Sigmoid colon (tissue), 7 donors: Measurements from ENCODE around the gene CHRNE. TPM values are rescaled to one million over a fixed set of nuclear protein-coding genes. Genes with fewer than 3 reads are reported as not detected.

Experiments
- DNase-seq: peaks from one replicate; pipeline ENCODE4 v3.0.0-alpha.2; 2019
- H3K27ac ChIP-seq, 4 donors: fragments of 200-600 bp; sonication (generic); one replicate each; pipeline ENCODE4 v1.5.1; 2016 to 2019; ENCODE audit warnings: mild to moderate bottlenecking in 1 of 4
- H3K27me3 ChIP-seq, 3 donors: fragments of 200-600 bp; sonication (generic); one replicate each; pipeline ENCODE4 v1.5.1; 2019; ENCODE audit warnings: mild to moderate bottlenecking in 1 of 3
- H3K36me3 ChIP-seq, 4 donors: fragments of 200-600 bp; sonication (generic); one replicate each; pipeline ENCODE4 v1.5.1; 2016 to 2019
- H3K4me1 ChIP-seq, 4 donors: fragments of 200-600 bp; sonication (generic); one replicate each; pipeline ENCODE4 v1.5.1; 2017 to 2019
- H3K4me3 ChIP-seq, 4 donors: fragments of 200-600 bp; sonication (generic); one replicate each; pipeline ENCODE4 v1.5.1; 2017 to 2019; ENCODE audit warnings: mild to moderate bottlenecking in 2 of 4, moderate library complexity in 1 of 4
- H3K9me3 ChIP-seq, 4 donors: fragments of 200-600 bp in 3 of 4; sonication (generic) in 3 of 4; one replicate each; pipeline versions ENCODE4 v1.5.1 to v1.6.1; 2013 to 2019
- CTCF ChIP-seq, 4 experiments: fragments of 450-650 bp in 3 of 4; fragments of 200-600 bp in 1 of 4; IDR thresholded peaks; one replicate each; pipeline ENCODE4 v1.5.1; 2016 to 2019; ENCODE audit warnings: antibody characterized with exemption in 4 of 4, mild to moderate bottlenecking in 3 of 4, moderate library complexity in 2 of 4
- EP300 ChIP-seq, 4 donors: sonication (generic); formaldehyde crosslinking; IDR thresholded peaks; one replicate each; pipeline ENCODE4 v1.6.1; 2017; ENCODE audit warnings: antibody characterized with exemption in 4 of 4
- POLR2A ChIP-seq, 2 donors: fragments of 450-650 bp; IDR thresholded peaks; one replicate each; pipeline ENCODE4 v1.6.1; 2016; ENCODE audit warnings: antibody characterized with exemption in 2 of 2, mild to moderate bottlenecking in 2 of 2, moderate library complexity in 2 of 2
- POLR2AphosphoS5 ChIP-seq, 4 donors: sonication (generic); formaldehyde crosslinking; IDR thresholded peaks; one replicate each; pipeline ENCODE4 v1.6.1; 2017; ENCODE audit warnings: antibody characterized with exemption in 4 of 4
- WGBS, 2 donors: extraction: QIAGEN DNeasy Blood & Tissue Kit; methylation state at CpG; one replicate each; pipeline ENCODE4 v1.1.7; 2013; 5-methylcytosine and 5-hydroxymethylcytosine counted together
- intact Hi-C: fragments of 100-400 bp; cut with DNase I; formaldehyde crosslinking; loops from one replicate; pipeline ENCODE4 v1.15.1; 2023
- polyA plus RNA-seq, 3 donors: library from polyadenylated mRNA; stranded (reverse); fragments of 200-250 nt; gene quantifications; one replicate each; pipeline ENCODE4 v1.2.3, GENCODE V29; 2013
- total RNA-seq, 4 donors: library from RNA; depleted of rRNA; stranded (reverse); fragments of >200 nt; gene quantifications; one replicate each; pipeline ENCODE4 v1.1.0, GENCODE V29; 2016
- donor health status: healthy with polysubstance abuse.
- donor health status: Bipolar disorder and iron deficiency.
- donor health status: healthy.

CHRNE gene
- total and polyA plus RNA-seq, 7 donors, result 0.46 to 0.57 (median 0.54) TPM; not detected in 2

GRCh38 chr17:4856271-4856936, 46.5 kb downstream of the CHRNE start:
- H3K27me3 ChIP-seq, result no peaks in the 10 kb centered on the region
- H3K9me3 ChIP-seq, result no peaks in the 10 kb centered on the region
- DNase-seq, result no peak
- H3K4me1 ChIP-seq, result peaks cover 0 to 28% (median 25%) of the 10 kb centered on the region in 4 donors
- 91% methylated on average over 17 of the region's 17 CpGs for WGBS, 2 donors
- intact Hi-C loops, result no loop called here
- TF ChIP-seq CTCF (IDR thresholded peaks at IDR 0.05), result no peak
- no peak overlapping the region for H3K27ac ChIP-seq
- H3K4me3 ChIP-seq, result no peak overlapping the region
- peaks cover 0 to 7% (median 0%) of the 10 kb centered on the region in 4 donors for H3K36me3 ChIP-seq

- DNase-seq, result no peak
- intact Hi-C loops, result no loop called here
Observed at GRCh38 chr17:4854111-4854681, 48.7 kb downstream of the CHRNE start.

GRCh38 chr17:4853208-4853671, 49.7 kb downstream of the CHRNE start:
- Histone ChIP-seq H3K36me3 (no peaks in the 10 kb centered on the region), H3K4me1 (peaks cover 0 to 20% (median 14%) of the 10 kb centered on the region in 4 donors), H3K27ac (no peak overlapping the region), H3K9me3 (no peaks in the 10 kb centered on the region), H3K27me3 (no peaks in the 10 kb centered on the region), H3K4me3 (no peak overlapping the region)
- intact Hi-C loops, result no loop called here
- TF ChIP-seq POLR2A (IDR thresholded peaks at IDR 0.05), result no peak
- no peak for TF ChIP-seq POLR2AphosphoS5 (IDR thresholded peaks at IDR 0.05)
- no peak for TF ChIP-seq EP300 (IDR thresholded peaks at IDR 0.05)
- TF ChIP-seq CTCF (IDR thresholded peaks at IDR 0.05), result no peak
- 68 to 92% methylated on average over 2 of the region's 2 CpGs for WGBS, 2 donors
- DNase-seq, result no peak

More at GRCh38 chr17:4854111-4854681, 48.7 kb downstream of the CHRNE start:
- TF ChIP-seq EP300 (IDR thresholded peaks at IDR 0.05), result no peak
- TF ChIP-seq POLR2A (IDR thresholded peaks at IDR 0.05), result no peak
- no peak for TF ChIP-seq CTCF (IDR thresholded peaks at IDR 0.05)
- H3K36me3 ChIP-seq, result no peaks in the 10 kb centered on the region
- no peak overlapping the region for H3K4me3 ChIP-seq
- WGBS, 2 donors, result 93 to 95% methylated on average over 5 of the region's 5 CpGs
- H3K9me3 ChIP-seq, result no peaks in the 10 kb centered on the region
- peaks cover 0 to 25% (median 23%) of the 10 kb centered on the region in 4 donors for H3K4me1 ChIP-seq
- no peaks in the 10 kb centered on the region for H3K27me3 ChIP-seq
- H3K27ac ChIP-seq, result no peak overlapping the region

- no peak for TF ChIP-seq POLR2AphosphoS5 (IDR thresholded peaks at IDR 0.05)
- TF ChIP-seq CTCF (IDR thresholded peaks at IDR 0.05), result no peak
- no peak for TF ChIP-seq EP300 (IDR thresholded peaks at IDR 0.05)
- no peak for TF ChIP-seq POLR2A (IDR thresholded peaks at IDR 0.05)
- no peaks in the 10 kb centered on the region for H3K36me3 ChIP-seq
- H3K27ac ChIP-seq, result peak overlapping the region in 1 of 4 donors; percentile 10
- no peak for DNase-seq
- no peaks in the 10 kb centered on the region for H3K27me3 ChIP-seq
- H3K4me3 ChIP-seq, result no peak overlapping the region
- H3K4me1 ChIP-seq, result peaks cover 0 to 15% (median 8%) of the 10 kb centered on the region in 4 donors
- intact Hi-C loops, result no loop called here
- H3K9me3 ChIP-seq, result no peaks in the 10 kb centered on the region
Observed at GRCh38 chr17:4852567-4853207, 50.2 kb downstream of the CHRNE start.
